GM23338 (cell line): ENCODE measurements around the gene DIDO1. TPM values are rescaled to one million over a fixed set of nuclear protein-coding genes. Genes with fewer than 3 reads are reported as not detected.

Experiments
- ATAC-seq: fragments of 200-7000 bp; cut with Tn5 transposase; 3 replicates; pipeline ENCODE4 v1.9.1; 2020
- DNase-seq: peaks from one replicate; pipeline ENCODE4 v3.0.0-alpha.2; 2015; ENCODE audit warnings: low spot score
- H2AFZ ChIP-seq: fragments of 200-600 bp; sonication (generic); 2 replicates; pipeline ENCODE4 v1.8.0; 2016; ENCODE audit warnings: antibody characterized with exemption, mild to moderate bottlenecking, moderate library complexity
- H3F3A ChIP-seq: fragments of 200-600 bp; sonication (generic); replicated peaks from 2 replicates; pipeline ENCODE4 v1.8.0; 2017; ENCODE audit warnings: antibody characterized with exemption, mixed run types, low read depth
- H3K27ac ChIP-seq: fragments of 200-600 bp; sonication (generic); 2 replicates; pipeline ENCODE4 v1.6.1; 2016; ENCODE audit warnings: low read depth
- H3K27me3 ChIP-seq: fragments of 200-600 bp; sonication (generic); 2 replicates; pipeline ENCODE4 v1.8.0; 2016; ENCODE audit warnings: mild to moderate bottlenecking, mixed run types, moderate library complexity; ENCODE audit not compliant: insufficient read depth
- H3K36me3 ChIP-seq: fragments of 200-600 bp; sonication (generic); 2 replicates; pipeline ENCODE4 v1.8.0; 2016; ENCODE audit warnings: mild to moderate bottlenecking; ENCODE audit not compliant: insufficient read depth
- H3K4me1 ChIP-seq: fragments of 200-600 bp; sonication (generic); 2 replicates; pipeline ENCODE4 v1.8.0; 2016; ENCODE audit warnings: mild to moderate bottlenecking, moderate library complexity; ENCODE audit not compliant: insufficient read depth
- H3K4me2 ChIP-seq: fragments of 200-600 bp; sonication (generic); 2 replicates; pipeline ENCODE4 v1.7.1; 2017; ENCODE audit warnings: mixed run types
- H3K4me3 ChIP-seq: fragments of 200-600 bp; sonication (generic); 2 replicates; pipeline ENCODE4 v1.6.1; 2016; ENCODE audit warnings: mixed run types
- H3K79me2 ChIP-seq: fragments of 200-600 bp; sonication (generic); replicated peaks from 2 replicates; pipeline ENCODE4 v1.8.0; 2017; ENCODE audit warnings: mild to moderate bottlenecking; ENCODE audit not compliant: insufficient read depth
- H3K9me2 ChIP-seq: fragments of 200-600 bp; sonication (generic); 2 replicates; pipeline ENCODE4 v1.8.0; 2017; ENCODE audit not compliant: insufficient read depth
- H4K20me1 ChIP-seq: fragments of 200-600 bp; sonication (generic); replicated peaks from 2 replicates; pipeline ENCODE4 v1.8.0; 2017; ENCODE audit warnings: mild to moderate bottlenecking; ENCODE audit not compliant: insufficient read depth
- H3K27ac Mint-ChIP-seq: 2 replicates; pipeline ENCODE4 v1.8.0; 2020; ENCODE audit warnings: inconsistent platforms, mild to moderate bottlenecking, moderate library complexity, mixed read lengths
- H3K27me3 Mint-ChIP-seq: 3 replicates; pipeline ENCODE4 v1.8.0; 2022; ENCODE audit warnings: low read depth, mild to moderate bottlenecking, moderate library complexity, mixed read lengths, inconsistent platforms; ENCODE audit not compliant: insufficient read depth, poor library complexity
- H3K36me3 Mint-ChIP-seq: 3 replicates; pipeline ENCODE4 v1.8.0; 2021; ENCODE audit warnings: low read depth, mild to moderate bottlenecking, inconsistent platforms, moderate library complexity, mixed read lengths
- H3K4me1 Mint-ChIP-seq: 3 replicates; pipeline ENCODE4 v1.8.0; 2020; ENCODE audit warnings: mild to moderate bottlenecking, inconsistent platforms, mixed read lengths
- H3K4me3 Mint-ChIP-seq: 3 replicates; pipeline ENCODE4 v1.8.0; 2021; ENCODE audit warnings: moderate library complexity, mild to moderate bottlenecking, inconsistent platforms, mixed read lengths
- H3K9me3 Mint-ChIP-seq: 3 replicates; pipeline ENCODE4 v1.8.0; 2020; ENCODE audit warnings: moderate library complexity, mild to moderate bottlenecking, inconsistent platforms, mixed read lengths
- CREB1 ChIP-seq: fragments of 250-450 bp; sonication (Bioruptor Pico); IDR thresholded peaks from 2 replicates; pipeline ENCODE4 v1.5.0; 2020; ENCODE audit warnings: low read depth, mild to moderate bottlenecking, moderate library complexity
- JUNB ChIP-seq: IDR thresholded peaks from one replicate; pipeline ENCODE4 v1.6.1; 2016; ENCODE audit warnings: antibody characterized with exemption; ENCODE audit not compliant: unreplicated experiment
- ZNF114 ChIP-seq: fragments of 250-450 bp; sonication (Bioruptor Pico); IDR thresholded peaks from 2 replicates; pipeline ENCODE4 v1.5.0; 2020; ENCODE audit warnings: mild to moderate bottlenecking, moderate library complexity
- polyA plus RNA-seq: library from polyadenylated mRNA; unstranded; fragments of >200 nt; fragmentation: Nextera tagmentation; extraction: Ambion mirVana; gene quantifications from 2 replicates; pipeline ENCODE4 v1.2.1, GENCODE V29; 2016
- total RNA-seq: library from RNA; depleted of rRNA; stranded (reverse); fragments of >200 nt; shearing (Covaris generic); gene quantifications from 2 replicates; pipeline ENCODE4 v1.2.3, GENCODE V29; 2014
- TF ChIP-seq, protein P1 (sequence below): IDR thresholded peaks from one replicate; pipeline ENCODE4 v1.6.1; 2018; ENCODE audit warnings: antibody characterized with exemption; ENCODE audit not compliant: unreplicated experiment
- TF ChIP-seq, protein P2 (sequence below): fragments of 250-450 bp; sonication (Bioruptor Pico); IDR thresholded peaks from 2 replicates; pipeline ENCODE4 v1.5.0; 2020; ENCODE audit warnings: mild to moderate bottlenecking, moderate library complexity

The DIDO1 gene
- total and polyA plus RNA-seq, 2 experiments from 2014 or later, result 72.4 to 162 TPM

DNA sequence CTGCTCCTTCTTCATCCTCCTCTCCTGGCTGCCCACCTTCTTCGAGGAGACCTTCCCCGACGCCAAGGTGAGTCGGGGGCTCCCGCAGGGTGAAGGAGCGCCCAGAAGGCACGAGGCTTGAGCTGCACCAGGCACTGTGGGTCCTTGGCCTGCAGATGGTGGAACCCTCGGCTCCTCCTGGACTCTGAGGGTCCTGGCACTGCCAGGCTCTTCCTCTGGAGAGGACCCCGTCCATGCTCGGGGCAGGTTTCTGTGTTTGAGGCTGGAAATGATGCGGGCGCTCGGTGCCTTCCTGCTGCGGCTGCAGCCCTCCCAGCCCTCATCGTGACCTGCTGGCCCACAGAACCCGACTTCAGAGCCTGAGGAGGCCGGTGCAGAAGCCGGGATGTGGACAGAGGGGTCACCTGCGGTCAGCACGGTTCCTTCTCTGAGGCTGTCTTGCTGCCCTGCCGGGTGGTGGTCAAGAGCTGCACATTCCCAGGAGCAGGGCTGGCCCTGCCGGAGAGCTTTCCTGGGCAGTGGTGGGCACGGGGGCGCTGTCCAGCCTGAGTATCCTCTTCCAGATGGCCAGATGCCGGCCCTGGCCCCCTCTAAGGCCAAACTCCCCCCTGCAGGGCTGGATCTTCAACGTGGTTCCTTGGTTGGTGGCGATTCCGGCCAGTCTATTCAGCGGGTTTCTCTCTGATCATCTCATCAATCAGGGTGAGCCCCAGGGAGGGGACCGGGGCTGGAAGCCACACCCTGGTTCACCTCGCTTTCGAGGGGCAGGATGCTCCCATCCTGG, 37.5 kb upstream of the DIDO1 start:
- H3K4me1 Mint-ChIP-seq, result peaks cover 4% of the 10 kb centered on the region; the same call in 2 of the 3 replicates
- Histone ChIP-seq H3K4me2 (no peak overlapping the region), H3K79me2 (no peaks in the 10 kb centered on the region), H3K27ac (no peak overlapping the region), H3K4me3 (no peak overlapping the region), H4K20me1 (no peaks in the 10 kb centered on the region), H3K9me2 (no peaks in the 10 kb centered on the region), H3K36me3 (no peaks in the 10 kb centered on the region), H2AFZ (no peak overlapping the region), H3F3A (no peaks in the 10 kb centered on the region; the same call in 1 of the 2 replicates), H3K4me1 (0 out of 2 replicates have a peak, but pooled peaks cover 1% of the 10 kb centered on the region), H3K27me3 (no peaks in the 10 kb centered on the region)
- peaks cover 6% of the 10 kb centered on the region for H3K27me3 Mint-ChIP-seq
- H3K9me3 Mint-ChIP-seq, result no peaks in the 10 kb centered on the region
- DNase-seq, result no peak
- no peaks in the 10 kb centered on the region; the same call in 2 of the 3 replicates for H3K36me3 Mint-ChIP-seq
- no peak for ATAC-seq
- no peak overlapping the region for H3K4me3 Mint-ChIP-seq
- TF ChIP-seq, protein P1, sequence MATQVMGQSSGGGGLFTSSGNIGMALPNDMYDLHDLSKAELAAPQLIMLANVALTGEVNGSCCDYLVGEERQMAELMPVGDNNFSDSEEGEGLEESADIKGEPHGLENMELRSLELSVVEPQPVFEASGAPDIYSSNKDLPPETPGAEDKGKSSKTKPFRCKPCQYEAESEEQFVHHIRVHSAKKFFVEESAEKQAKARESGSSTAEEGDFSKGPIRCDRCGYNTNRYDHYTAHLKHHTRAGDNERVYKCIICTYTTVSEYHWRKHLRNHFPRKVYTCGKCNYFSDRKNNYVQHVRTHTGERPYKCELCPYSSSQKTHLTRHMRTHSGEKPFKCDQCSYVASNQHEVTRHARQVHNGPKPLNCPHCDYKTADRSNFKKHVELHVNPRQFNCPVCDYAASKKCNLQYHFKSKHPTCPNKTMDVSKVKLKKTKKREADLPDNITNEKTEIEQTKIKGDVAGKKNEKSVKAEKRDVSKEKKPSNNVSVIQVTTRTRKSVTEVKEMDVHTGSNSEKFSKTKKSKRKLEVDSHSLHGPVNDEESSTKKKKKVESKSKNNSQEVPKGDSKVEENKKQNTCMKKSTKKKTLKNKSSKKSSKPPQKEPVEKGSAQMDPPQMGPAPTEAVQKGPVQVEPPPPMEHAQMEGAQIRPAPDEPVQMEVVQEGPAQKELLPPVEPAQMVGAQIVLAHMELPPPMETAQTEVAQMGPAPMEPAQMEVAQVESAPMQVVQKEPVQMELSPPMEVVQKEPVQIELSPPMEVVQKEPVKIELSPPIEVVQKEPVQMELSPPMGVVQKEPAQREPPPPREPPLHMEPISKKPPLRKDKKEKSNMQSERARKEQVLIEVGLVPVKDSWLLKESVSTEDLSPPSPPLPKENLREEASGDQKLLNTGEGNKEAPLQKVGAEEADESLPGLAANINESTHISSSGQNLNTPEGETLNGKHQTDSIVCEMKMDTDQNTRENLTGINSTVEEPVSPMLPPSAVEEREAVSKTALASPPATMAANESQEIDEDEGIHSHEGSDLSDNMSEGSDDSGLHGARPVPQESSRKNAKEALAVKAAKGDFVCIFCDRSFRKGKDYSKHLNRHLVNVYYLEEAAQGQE, result no peak
- no peak for TF ChIP-seq CREB1 (CRISPR knock-in tag)
- TF ChIP-seq JUNB, result no peak
- no peak for TF ChIP-seq ZNF114
- no peak overlapping the region for H3K27ac Mint-ChIP-seq

DNA sequence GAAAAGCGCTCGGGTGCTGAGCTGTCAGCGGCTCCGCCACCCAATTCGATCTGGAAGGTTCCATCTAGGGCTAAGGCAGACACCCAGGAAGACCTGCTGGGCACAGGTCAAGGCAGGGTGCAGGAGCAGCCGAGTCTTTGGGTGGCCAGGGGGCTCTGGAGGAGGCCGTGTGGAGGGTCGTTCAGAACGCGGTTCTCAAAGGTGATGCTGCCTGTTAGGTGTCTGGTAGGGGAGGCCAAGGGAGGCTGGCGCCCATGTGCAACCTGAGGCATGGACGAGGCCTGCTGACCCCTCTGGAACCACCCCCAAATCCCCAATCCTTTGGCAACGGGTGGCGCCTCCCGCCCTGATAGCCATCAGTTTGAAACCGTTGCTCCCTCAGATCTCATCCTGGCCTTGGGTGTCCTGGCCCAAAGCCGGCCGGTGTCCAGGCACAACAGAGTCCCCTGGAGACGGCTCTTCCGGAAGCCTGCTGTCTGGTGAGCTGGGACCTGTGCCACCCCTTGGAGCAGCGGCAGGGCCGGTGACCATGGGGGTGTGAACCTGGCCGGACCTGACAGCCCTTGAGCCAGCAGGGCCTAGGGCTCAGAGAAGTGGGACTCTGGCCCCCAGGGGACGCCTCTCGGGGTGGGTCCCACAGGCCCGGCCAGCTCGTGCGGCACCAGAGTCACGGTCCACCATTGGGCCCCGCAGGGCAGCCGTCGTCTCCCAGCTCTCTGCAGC, 36.7 kb upstream of the DIDO1 start:
- Mint-ChIP-seq H3K27me3 (peaks cover 4% of the 10 kb centered on the region), H3K36me3 (peaks cover 2% of the 10 kb centered on the region; the same call in 2 of the 3 replicates), H3K4me3 (no peak overlapping the region), H3K27ac (no peak overlapping the region), H3K4me1 (peaks cover 4% of the 10 kb centered on the region; the same call in 2 of the 3 replicates), H3K9me3 (no peaks in the 10 kb centered on the region)
- no peak overlapping the region for H2AFZ ChIP-seq
- H3K36me3 ChIP-seq, result no peaks in the 10 kb centered on the region
- no peak for ATAC-seq
- H3K9me2 ChIP-seq, result no peaks in the 10 kb centered on the region
- no peak overlapping the region for H3K4me2 ChIP-seq
- H4K20me1 ChIP-seq, result no peaks in the 10 kb centered on the region
- H3F3A ChIP-seq, result no peaks in the 10 kb centered on the region; the same call in 1 of the 2 replicates
- no peak overlapping the region for H3K27ac ChIP-seq
- no peak overlapping the region for H3K4me3 ChIP-seq
- H3K4me1 ChIP-seq, result no peaks in the 10 kb centered on the region
- H3K27me3 ChIP-seq, result no peaks in the 10 kb centered on the region
- DNase-seq, result no peak
- H3K79me2 ChIP-seq, result no peaks in the 10 kb centered on the region
- no peak for TF ChIP-seq CREB1 (CRISPR knock-in tag)
- TF ChIP-seq, protein P2, sequence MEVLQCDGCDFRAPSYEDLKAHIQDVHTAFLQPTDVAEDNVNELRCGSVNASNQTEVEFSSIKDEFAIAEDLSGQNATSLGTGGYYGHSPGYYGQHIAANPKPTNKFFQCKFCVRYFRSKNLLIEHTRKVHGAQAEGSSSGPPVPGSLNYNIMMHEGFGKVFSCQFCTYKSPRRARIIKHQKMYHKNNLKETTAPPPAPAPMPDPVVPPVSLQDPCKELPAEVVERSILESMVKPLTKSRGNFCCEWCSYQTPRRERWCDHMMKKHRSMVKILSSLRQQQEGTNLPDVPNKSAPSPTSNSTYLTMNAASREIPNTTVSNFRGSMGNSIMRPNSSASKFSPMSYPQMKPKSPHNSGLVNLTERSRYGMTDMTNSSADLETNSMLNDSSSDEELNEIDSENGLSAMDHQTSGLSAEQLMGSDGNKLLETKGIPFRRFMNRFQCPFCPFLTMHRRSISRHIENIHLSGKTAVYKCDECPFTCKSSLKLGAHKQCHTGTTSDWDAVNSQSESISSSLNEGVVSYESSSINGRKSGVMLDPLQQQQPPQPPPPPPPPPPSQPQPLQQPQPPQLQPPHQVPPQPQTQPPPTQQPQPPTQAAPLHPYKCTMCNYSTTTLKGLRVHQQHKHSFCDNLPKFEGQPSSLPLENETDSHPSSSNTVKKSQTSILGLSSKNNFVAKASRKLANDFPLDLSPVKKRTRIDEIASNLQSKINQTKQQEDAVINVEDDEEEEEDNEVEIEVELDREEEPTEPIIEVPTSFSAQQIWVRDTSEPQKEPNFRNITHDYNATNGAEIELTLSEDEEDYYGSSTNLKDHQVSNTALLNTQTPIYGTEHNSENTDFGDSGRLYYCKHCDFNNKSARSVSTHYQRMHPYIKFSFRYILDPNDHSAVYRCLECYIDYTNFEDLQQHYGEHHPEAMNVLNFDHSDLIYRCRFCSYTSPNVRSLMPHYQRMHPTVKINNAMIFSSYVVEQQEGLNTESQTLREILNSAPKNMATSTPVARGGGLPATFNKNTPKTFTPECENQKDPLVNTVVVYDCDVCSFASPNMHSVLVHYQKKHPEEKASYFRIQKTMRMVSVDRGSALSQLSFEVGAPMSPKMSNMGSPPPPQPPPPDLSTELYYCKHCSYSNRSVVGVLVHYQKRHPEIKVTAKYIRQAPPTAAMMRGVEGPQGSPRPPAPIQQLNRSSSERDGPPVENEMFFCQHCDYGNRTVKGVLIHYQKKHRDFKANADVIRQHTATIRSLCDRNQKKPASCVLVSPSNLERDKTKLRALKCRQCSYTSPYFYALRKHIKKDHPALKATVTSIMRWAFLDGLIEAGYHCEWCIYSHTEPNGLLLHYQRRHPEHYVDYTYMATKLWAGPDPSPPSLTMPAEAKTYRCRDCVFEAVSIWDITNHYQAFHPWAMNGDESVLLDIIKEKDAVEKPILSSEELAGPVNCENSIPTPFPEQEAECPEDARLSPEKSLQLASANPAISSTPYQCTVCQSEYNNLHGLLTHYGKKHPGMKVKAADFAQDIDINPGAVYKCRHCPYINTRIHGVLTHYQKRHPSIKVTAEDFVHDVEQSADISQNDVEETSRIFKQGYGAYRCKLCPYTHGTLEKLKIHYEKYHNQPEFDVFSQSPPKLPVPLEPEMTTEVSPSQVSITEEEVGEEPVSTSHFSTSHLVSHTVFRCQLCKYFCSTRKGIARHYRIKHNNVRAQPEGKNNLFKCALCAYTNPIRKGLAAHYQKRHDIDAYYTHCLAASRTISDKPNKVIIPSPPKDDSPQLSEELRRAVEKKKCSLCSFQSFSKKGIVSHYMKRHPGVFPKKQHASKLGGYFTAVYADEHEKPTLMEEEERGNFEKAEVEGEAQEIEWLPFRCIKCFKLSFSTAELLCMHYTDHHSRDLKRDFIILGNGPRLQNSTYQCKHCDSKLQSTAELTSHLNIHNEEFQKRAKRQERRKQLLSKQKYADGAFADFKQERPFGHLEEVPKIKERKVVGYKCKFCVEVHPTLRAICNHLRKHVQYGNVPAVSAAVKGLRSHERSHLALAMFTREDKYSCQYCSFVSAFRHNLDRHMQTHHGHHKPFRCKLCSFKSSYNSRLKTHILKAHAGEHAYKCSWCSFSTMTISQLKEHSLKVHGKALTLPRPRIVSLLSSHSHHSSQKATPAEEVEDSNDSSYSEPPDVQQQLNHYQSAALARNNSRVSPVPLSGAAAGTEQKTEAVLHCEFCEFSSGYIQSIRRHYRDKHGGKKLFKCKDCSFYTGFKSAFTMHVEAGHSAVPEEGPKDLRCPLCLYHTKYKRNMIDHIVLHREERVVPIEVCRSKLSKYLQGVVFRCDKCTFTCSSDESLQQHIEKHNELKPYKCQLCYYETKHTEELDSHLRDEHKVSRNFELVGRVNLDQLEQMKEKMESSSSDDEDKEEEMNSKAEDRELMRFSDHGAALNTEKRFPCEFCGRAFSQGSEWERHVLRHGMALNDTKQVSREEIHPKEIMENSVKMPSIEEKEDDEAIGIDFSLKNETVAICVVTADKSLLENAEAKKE (CRISPR knock-in tag), result no peak
- TF ChIP-seq, protein P1, result no peak
